Stimulated activated CD4-positive, alpha-beta T cell treated with anti-CD3 and anti-CD28 coated beads, Interleukin-1b, Interleukin-23, amount 100 ng/mL, for 24 hours (primary cell): ENCODE results near the gene EXOC2.

Experiments
- DNase-seq, 4 experiments: peaks; one replicate each; pipeline ENCODE4 v3.0.0-alpha.2; 2020; ENCODE audit warnings: low read depth in 4 of 4, low spot score in 1 of 4

Gene EXOC2

DNA sequence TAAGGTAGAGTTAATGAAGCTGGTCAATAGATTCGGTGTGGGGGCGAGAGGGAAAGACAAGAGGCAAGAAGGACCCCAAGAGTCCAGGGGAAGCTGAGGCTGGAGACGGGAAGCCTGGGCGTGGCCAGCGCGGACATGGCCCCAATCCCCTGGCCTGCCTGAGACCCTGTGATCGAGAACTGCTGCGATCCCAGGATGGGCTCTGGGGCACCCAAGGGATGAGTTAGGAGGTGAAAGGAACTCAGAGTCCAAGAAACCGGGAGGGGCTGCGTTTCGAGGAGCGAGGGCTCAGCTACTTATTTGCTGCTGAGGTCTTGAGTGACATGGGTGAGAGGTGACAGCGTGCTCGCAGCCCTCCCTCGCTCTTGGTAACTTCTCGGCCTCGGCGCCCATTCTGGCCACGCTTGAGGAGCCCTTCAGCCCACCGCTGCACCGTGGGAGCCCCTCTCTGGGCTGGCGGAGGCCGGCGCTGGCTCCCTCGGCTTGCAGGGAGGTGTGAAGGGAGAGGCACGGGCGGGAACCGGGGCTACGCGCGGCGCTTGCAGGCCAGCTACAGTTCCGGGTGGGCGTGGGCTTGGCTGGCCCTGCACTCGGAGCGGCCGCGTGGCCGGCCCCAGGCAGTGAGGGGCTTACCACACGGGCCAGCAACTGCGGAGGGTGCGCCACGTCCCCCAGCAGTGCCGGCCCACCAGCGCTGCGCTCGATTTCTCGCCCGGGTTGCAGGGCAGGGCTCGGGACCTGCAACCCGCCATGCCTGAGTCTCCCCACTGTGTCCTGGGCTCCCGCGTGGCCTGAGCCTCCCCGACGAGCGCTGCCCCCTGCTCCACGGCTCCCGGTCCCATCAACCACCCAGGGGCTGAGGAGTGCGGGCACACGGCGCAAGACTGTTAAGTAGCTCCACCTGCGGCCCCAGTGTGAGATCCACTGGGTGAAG, 243.2 kb downstream of the EXOC2 start:
- no peak for DNase-seq

DNA sequence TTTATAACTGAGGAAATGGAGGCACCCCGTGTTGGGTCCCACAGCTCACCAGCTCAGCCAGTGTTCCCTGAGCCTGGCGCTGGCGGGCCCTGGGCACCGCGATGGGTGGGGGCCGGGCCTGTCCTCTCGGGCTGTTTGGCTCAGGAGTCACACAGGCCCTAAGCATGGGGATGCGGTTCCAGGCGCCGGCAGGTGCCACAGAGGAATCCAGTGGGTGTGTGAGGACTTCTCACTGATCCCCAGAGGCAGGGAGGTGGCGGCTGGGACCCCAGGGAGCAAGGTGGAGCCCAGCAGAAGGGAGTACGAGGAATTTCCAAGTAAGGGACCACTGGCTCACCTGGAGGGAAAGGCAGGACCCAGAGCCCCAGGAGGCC, 243.9 kb downstream of the EXOC2 start:
- DNase-seq, result no peak

DNA sequence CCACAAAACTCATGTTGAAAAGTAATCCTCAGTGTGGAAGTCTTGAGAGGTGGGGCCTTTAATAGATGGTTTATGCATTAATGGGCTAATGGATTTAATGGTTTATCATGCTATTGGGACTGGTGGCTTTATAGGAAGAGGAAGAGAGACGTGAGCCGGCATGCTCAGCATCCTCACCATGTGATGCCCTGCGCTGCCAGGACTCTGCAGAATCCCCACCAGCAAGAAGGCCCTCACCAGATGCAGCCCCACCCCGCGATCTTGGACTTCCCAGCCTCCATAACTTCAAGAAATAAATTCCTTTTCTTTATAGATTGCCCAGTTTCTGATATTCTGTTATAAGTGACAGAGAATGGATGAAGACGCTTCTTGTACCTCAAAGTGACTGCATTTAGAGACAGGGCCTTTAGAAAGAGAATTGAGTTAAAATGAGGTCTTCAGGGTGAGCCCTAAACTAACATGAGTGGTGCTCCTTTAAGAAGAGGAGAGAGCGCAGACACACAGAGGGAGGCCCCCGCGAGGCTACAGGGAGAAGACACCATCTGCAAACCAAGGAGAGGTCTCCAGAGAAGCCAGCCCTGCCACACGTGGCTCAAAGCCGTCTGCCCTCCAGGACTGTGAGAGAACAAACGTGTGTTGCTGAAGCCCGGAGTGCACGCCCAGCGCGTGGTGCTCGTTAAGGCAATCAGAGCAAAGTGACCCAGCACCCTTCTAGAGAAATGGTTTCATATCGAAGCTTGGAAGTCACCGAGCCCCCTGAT, 244.5 kb downstream of the EXOC2 start:
- DNase-seq, result no peak

DNA sequence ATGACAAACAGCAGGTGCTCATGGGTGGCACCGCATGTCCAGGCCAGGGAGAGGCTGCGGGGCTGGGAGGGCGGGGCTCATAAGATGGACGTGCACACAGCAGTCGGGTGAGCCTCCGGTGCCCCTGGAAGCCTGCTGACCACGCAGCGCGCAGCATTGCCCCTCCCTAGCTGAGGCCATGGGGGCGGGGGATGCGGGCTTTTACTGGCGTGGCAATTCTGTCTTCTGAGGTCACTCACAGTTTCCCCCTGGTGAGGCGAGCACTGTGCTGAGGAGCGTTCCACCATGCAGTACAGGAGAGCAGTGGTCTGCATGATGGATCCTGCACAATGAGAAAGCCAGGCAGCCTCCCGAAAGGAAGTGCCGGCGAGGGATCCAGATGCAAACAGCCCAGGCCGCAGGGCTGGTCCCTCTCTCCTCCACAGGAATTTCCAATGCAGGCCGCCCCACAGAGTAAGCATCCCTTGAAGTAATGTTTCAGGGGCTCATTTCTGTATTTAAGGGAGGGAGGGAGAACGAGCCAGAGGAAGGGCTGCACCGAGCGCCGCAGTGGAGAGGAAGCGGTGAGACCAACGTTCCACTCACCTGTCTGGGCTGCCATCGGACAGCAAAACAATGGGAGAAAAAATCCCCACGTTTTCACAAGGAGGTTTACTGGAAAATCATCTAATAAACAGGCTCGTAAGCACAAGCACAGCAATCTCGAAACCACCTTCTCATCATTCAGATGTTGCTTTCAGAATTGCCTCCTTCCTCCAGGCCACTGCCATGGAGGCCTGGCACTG, 245.4 kb downstream of the EXOC2 start:
- peak in 2 of 4 experiments; percentile 32 for DNase-seq

DNA sequence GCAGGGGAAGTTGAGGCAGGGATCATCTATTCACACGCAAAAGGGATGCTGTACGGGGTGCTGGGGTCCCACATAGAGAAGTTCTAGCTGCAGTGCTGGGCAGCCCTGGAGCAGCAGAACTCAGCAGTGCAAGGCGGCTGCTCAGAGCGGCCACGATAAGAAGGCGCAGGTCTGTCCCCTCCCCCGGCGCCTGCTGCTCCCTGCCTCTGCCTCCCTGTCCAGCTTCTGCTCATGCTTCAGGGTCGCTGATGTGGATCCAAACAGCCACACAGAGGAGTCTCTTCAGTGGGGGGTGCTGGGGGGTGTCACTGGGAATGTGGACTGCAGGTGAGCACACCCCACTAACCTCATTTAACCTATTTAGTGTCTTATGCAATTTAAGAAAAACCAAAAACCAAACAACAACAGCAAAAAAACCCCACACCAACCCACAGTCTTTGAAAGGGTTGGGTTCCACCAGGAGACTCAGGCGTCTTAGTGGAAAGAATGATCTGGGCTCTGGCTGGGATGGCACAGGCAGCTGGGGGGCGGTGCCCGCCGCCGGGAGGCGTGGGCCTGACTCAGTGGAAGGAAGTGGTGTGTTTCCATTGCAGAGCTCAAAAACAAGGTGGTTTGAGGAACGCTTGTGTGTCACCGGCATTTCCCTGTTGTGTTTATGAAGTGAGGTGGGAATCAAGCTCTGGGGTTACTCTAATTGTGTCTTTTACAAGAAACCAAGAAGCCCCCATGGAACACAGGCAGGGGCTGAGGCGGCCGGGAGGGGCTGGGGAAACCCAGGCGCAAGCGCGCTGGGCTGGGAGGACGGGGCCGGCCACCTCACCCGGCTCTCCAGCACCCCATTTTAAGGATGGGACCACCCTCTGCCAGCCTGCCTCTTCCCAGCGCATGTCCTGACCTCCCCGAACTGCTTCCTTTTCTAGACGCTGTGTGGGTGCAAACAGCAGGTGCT, 246.2 kb downstream of the EXOC2 start:
- peak; percentile 68 to 92 (median 78) for DNase-seq

DNA sequence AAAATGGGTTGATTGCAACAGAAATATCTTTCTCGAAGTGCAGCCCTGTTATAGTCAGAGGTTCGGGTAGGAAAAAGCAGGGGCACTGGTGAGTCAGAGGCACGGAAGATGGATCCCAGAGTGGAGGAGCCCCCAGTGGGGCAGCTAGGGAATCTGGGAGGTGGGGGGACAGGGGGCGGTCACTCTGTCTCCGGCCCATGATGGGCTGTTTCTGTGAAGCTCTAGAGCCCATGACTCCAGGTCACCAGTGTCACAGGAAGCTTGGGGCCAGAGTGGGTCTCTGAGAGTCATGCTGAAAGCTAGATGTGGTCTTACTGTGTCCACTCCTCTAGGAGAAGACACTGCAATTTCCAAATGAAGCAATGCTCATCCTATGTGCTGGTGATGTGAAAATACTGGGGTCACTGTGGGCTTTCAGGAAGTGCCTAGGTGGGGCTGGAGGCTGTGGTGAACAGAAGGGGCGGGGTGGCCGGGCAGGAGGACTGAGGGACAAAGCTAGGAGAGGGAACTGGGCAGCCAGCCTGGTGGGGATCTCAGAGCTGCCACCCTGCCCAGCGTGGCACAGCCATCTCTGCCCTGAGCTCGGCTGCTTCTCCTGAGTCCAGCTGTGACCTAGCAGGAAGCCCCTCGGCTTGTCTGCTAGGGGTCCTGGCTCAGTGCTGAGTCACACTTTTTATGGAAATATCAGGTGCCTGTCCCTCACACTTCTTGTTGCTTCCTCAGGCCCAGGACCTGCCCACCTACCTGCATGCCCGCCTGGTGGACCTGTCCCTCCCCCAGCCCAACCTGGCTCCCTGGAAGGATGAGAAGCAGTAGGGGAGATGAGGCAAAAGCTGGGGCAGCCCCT, 247.1 kb downstream of the EXOC2 start:
- DNase-seq, result no peak

DNA sequence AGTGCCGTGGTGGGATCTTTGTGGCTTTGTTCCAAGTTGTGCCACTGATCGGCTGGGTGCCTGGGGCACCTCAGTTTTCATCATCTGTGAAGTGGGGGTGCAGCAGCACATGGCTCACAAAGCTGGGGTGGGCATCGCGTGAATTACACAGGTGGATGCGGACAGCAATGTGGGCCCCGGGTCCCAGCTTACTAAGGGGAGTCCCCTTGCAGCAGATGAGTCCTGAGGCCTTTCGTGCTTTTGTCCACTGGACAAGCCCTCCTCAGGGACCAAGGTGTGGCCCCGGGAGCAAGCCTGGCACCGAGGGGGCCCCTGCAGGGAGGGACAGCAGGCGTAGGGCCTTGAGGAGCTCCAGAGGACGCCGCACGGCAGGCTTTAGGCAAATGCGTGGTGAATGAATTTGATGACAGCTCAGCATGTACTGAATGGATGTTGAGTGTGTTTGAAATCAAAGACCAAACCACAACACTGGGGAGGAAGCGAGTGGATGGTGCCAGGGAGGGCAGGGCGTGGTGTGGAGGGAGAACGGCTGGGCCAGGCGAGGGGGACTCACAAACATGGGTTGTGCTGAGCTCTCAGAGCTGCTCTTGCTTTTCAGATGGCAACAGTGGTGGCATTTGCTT, 248.2 kb downstream of the EXOC2 start:
- DNase-seq, result peak in 2 of 4 experiments; percentile 33 to 38

DNA sequence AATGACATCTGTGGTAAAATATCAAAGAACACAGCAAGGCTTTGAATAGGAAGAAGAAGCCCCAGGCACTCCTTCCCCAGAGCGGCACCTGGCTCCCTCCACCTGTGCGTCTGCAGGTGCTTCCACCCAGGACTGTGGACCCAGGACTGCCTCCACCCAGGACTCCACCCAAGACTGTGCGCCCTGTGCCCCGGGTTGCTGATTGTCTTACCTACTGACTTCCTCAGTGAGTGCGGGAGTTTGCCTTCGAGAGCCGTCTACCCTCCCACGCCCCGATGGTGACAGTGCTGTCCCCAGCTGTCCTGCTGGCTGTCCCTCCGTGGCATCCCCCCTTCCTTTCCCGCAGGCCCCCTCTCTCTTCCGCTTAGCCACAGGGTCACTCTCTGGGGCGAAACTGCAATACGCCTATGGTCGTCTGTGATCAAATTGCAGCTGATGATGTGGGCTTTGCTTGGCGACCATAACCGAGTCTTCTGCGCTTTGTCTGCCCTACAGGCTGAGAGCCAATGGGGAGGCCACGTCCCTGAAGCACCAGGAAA, 249.2 kb downstream of the EXOC2 start:
- no peak for DNase-seq

DNA sequence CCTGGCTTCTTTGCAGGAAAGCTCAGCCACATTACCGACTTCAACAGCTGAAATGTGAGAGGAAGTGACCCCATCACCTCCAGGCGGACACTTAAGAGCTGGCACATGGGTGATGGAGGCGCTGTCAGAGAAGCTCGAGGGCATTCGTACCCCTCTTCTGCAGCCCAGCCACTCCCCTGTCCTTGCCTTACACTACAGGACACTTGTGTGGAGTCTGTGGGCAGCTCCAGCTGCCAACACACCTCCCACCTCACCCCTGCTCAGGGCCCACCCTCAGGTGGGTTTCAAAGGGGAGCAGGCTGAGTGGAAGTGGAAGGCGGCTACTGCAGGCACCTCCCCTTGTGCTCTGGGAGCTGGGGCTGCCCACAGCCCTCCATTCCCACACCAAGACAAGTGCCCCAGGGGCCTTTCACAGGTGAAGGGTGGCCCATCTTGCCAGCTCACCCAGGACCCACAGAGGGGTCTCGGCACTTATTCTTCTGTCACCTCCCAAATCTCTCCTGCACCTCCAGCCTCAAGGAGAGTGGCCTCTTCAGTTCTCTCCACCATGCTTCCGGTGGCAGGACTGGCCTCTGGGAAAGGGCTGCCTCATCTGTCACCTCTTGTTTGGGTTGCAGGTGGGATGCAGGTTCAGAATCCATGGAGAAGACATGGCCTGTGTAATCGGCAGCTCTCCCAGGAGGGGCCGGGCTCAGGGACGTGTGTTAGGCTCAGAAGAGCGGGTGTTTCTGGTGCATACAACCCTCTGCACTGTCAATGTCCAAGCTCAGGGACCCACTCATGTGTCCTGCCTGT, 251.6 kb downstream of the EXOC2 start:
- DNase-seq, result no peak

DNA sequence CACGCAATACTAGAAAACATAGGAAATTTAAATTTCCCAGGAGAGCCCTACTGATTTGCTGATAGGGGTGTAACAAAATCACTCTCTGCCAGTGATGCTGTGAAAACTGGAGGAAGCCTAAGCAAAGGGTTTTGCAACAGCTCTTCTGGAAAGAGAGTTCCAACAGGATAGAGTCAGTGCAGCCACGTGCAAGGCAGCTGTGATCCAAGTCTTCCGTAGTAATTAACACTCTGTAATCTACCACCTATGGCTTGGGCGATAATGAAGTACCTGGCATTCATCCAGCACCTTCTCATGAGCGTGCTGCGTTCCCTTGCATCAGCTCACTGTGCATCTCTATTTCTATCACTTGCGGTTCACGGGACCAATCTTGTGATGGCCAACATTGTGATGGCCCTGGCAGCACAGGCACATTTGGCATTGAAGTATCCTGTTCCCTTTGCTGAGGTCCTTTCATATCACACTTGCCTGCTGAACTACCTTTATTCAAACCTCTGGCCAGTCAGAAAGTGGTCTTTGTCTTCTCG, 253.2 kb downstream of the EXOC2 start:
- DNase-seq, result no peak

DNA sequence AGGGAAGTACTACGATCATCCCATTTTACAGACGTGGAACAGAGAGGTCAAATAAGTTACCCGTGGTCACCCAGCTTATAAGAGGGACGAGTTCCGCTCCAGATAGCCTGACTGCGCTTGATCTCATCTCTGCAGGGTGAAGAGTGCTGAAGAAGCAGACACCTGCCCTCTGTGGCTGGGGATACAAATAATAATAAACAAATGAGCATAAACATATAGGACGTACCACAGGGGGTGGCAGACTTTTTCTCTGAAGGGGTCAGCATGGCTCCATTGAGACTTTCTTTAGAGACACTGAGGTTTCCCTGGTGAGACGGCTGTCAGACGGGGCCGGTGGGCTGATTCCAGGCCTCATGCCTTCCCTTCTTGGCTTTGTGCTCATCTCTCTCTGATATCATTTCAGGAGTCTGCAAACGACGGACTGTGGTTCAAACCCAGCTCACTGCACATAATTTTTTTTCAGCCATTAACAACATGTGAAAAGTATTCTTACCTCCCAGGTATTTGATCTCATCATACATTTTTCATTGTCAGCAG, 254.2 kb downstream of the EXOC2 start:
- DNase-seq, result no peak

DNA sequence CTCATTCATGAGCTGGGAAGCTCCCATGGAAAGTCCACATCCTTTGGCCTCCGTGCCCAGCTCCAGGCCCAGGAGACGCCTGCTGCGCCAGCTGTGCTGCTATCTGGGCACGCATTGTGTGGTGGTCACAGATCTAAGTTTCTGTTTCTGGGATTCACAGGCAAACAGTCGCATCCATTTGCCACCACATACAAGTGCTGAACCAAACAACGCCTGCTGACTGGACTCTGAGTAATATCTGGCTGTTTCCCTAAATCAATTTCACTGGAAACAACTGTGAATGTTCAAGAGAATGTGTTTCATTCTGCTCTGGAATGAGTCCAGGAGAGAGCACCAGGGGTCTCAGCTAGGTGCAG, 255.9 kb downstream of the EXOC2 start:
- no peak for DNase-seq

DNA sequence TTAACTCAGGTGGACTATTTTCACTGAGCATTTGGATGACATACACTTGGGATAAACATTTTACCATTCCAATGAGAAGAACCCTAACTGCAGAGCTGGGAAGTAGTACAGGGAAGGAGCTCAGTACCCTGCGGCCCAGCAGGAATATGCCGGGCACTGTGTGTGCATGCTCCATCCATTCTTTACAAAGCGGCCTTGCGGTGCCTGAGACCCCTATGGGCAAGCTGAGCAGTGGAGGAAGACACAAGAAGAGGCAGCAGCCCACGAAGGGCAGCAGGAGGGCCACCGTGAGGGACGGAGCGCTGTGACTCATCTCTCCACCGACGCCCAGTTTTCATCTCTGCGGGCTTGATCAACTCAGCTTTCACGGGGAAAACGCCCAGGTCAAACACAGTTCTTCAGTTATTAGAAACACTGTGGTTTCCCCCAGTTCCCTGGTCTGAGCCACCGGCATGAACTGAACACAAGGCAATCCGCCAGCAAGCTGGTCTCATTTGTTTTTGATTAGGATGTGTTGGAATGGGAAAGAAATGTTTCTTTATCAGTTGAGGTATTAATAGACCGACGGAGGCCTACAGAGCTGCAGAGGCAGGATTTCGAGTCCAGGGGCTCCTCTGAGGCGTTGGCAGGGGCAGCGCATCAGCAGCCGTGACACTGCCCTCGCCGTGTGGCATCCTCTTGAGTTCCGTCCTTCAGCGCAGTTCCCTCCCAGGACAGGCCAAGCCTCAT, 256.5 kb downstream of the EXOC2 start:
- DNase-seq, result no peak

DNA sequence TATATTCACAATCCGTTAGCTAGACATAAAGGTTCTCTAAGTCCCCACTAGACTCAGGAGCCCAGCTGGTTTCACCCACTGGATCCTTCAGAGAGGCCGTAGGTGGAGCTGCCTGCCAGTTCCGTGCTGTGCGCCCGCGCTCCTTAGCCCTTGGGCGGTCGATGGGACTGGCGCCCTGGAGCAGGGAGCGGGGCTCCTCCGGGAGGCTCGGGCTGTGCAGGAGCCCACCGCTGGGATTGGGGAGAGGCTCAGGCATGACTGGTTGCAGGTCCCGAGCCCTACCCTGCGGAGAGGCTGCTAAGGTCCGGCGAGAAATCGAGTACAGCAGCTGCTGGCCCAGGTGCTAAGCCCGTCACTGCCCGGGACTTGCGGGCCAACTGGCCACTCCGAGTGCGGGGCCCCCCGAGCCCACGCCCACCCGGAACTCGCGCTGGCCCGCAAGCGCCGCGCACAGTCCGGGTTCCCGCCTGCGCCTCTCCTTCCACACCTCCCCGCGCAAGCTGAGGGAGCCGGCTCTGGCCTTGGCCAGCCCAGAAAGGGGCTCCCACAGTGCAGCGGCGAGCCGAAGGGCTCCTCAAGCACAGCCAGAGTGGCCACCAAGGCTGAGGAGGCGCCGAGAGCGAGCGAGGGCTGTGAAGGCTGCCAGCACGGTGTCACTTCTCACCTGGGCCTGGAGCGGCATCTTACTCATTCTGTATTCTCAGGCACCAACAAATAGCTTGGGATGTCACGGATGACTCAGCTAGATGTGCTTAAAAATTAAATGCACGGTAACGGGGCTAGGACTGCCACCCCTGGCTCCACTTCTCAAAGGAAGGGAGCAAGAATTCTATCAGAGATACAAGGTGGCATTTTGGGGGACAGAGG, 257.3 kb downstream of the EXOC2 start:
- DNase-seq, result no peak
